IPS DF 4.7 (cell line): Measurements from ENCODE around the gene SMOC1.
A peak's percentile ranks its signal among the peaks of the same experiment; 100 is the strongest.

Source experiments
- DNase-seq: peaks from one replicate; pipeline ENCODE4 v3.0.0-alpha.2; 2013; ENCODE audit warnings: low spot score; ENCODE audit errors: extremely low read depth

SMOC1 gene

GRCh38 chr14:70033561-70033960 lies 154.3 kb downstream of the SMOC1 start:
- DNase-seq: no peak

GRCh38 chr14:70034257-70034656 lies 155.0 kb downstream of the SMOC1 start:
- no peak for DNase-seq

GRCh38 chr14:70036665-70037064 lies 157.4 kb downstream of the SMOC1 start:
- no peak for DNase-seq

- DNase-seq: no peak
These were observed 163.8 kb downstream of the SMOC1 start for GRCh38 chr14:70043001-70043400.

- no peak for DNase-seq
These were observed 166.1 kb downstream of the SMOC1 start for GRCh38 chr14:70045310-70045709.

- peak; percentile 44 for DNase-seq
These were observed 166.8 kb downstream of the SMOC1 start for GRCh38 chr14:70045844-70046535.

- DNase-seq: no peak
These were observed 168.5 kb downstream of the SMOC1 start for GRCh38 chr14:70047598-70048312.

GRCh38 chr14:70048313-70048654 lies 169.1 kb downstream of the SMOC1 start:
- DNase-seq: no peak

- DNase-seq: no peak
These were observed 170.4 kb downstream of the SMOC1 start for GRCh38 chr14:70049605-70050004.

- no peak for DNase-seq
These were observed 170.9 kb downstream of the SMOC1 start for GRCh38 chr14:70050136-70050535.

- no peak for DNase-seq
These were observed 173.8 kb downstream of the SMOC1 start for GRCh38 chr14:70052990-70053389.

GRCh38 chr14:70057519-70058136 lies 178.4 kb downstream of the SMOC1 start:
- no peak for DNase-seq

- DNase-seq: no peak
These were observed 180.3 kb downstream of the SMOC1 start for GRCh38 chr14:70059545-70059944.

GRCh38 chr14:70061108-70061507 lies 181.9 kb downstream of the SMOC1 start:
- no peak for DNase-seq

GRCh38 chr14:70064136-70064865 lies 185.1 kb downstream of the SMOC1 start:
- no peak for DNase-seq

GRCh38 chr14:70067810-70068209 lies 188.6 kb downstream of the SMOC1 start:
- no peak for DNase-seq

GRCh38 chr14:70069186-70069585 lies 190.0 kb downstream of the SMOC1 start:
- DNase-seq: no peak

- DNase-seq: peak; percentile 78
These were observed 194.8 kb downstream of the SMOC1 start for GRCh38 chr14:70073924-70074566.

GRCh38 chr14:70077005-70077404 lies 197.8 kb downstream of the SMOC1 start:
- no peak for DNase-seq

GRCh38 chr14:70077720-70078119 lies 198.5 kb downstream of the SMOC1 start:
- no peak for DNase-seq

- no peak for DNase-seq
These were observed 199.1 kb downstream of the SMOC1 start for GRCh38 chr14:70078329-70078728.

- DNase-seq: no peak
These were observed 200.9 kb downstream of the SMOC1 start for GRCh38 chr14:70080076-70080475.
